GM19438 (cell line): Measurements from ENCODE around the gene SAMD11.
"Not testable (repeated sequence)": the region's sequence is repeated elsewhere in the genome, so short reads cannot be mapped to it uniquely, and the experiment has no call there.

Source experiments
- ATAC-seq: cut with Tn5 transposase; IDR thresholded peaks from one replicate; pipeline ENCODE4 v1.9.1; 2021; ENCODE audit warnings: low read depth; ENCODE audit not compliant: unreplicated experiment

Gene SAMD11

DNA sequence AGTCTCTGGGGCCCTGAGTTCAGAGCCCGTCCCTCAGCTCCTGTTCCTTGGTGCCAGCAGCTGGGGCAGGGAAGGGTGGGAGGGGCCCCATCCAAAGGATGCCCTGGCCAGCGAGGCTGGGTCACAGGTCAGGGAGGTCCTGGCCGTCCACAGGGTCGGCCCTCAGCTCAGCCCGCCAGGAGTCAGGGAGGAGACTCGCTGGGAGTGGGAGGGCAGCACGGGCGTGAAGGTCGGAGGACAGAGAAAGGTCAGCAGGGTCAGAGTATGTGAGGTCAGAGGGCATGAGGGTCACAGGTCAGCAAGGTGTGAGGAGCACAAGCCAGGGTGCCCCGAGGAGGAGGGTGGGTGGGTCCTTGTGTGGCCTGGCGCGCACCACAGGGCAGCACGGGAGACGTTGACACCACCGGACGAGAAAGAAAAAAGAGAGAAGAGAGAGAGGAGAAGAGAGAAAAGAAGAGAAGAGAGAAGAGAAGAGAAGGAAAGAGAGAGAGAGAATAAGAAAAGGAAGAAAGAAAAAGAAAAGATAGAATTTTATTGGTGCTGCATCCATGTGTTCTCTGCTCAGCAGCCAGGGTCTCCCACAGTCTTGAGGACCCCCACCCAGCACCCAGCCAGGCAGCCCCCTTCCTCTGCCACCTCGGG lies 51.1 kb downstream of the SAMD11 start:
- ATAC-seq = no peak

GRCh38 chr1:975365-975764 lies 51.6 kb downstream of the SAMD11 start:
- no peak for ATAC-seq

DNA sequence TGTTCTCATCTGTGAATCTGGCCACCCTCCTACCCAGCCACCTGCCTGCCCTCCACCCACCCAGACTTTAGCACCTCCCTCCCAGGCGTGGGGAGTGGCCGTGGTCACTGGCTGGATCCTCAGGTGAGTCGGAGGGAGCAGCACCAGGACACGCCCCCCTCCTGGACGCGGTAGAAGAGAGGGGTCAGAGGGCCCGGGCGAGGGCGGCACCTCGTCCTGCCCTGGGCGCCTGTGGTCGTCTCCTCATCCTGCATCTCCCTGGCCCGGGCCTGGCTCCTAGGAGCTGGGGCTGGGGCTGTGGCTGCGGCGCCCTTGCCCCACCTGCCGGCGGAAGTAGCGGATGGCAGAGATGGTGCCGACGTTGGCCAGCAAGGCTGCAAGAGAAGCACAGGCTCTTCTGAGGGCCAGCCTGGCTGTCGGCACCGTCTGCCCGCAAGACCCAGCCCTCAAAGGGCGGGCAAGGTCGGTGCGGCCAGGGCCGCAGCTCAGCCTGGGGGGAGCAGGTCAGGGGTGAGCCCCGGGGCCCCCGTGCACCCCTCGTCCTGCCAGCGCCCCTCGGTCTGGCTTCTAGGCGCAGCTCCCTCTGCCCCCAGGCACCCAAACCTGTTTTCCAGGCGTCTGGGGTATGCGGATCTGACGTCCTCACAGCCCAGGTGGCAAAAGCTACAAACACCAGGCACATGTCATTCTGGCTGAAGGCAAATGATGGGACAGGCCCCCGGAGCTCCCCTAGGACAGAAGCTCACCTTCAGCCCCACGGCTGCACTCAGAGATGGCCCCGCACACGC lies 52.4 kb downstream of the SAMD11 start:
- ATAC-seq = no peak

- not testable (repeated sequence) for ATAC-seq
These were observed 53.1 kb downstream of the SAMD11 start for GRCh38 chr1:976791-977190.

DNA sequence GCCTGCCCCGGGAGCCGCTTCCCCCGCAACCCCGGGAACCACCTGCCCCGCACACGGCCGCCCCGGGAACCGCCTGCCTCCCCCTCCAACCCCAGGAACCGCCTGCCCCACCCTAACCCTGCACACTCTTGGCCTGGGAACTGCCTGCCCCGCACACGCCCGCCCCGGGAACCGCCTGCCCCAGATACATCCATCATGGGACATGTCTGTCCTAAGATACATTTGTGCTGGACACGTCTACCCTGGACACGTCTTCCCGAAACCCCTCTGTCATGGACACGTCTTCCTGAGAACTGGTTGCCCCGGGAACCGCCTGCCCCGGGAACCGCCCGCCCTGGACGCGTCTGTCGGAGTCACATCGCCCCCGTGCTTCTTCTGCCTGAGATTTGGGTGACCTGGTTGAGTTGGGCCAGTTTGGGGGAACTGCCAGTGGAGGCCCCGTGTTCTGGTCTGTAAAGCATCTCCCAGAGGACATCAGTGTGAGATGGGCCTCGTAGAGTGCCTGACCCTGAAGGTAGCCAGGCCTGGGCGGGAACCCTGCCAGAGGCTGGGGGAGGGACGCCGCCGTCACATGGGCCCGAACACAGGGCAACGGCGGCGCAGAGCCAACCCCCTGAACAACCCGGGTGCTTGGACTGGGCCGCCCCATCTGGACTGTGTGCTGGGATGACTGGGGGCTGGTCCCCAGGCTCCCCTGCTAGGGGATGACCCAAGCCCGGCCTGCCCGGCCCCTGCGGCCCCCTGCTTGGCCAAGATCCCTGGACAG lies 54.5 kb downstream of the SAMD11 start:
- ATAC-seq = no peak

GRCh38 chr1:978835-979743 lies 55.4 kb downstream of the SAMD11 start:
- no peak for ATAC-seq

DNA sequence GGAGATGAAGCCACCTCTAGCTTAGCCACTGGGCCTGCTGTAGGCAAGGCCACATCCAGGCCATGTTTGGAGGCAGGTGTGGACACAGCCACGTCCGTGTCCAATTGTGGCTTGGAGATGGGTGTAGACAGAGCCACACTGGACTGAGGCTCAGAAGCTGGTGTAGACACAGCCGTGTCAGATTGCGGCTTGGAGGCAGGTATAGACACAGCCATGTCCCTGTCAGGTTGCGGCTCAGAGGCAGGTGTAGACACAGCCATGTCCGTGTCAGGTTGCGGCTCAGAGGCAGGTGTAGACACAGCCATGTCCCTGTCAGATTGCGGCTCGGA lies 56.0 kb downstream of the SAMD11 start:
- ATAC-seq = no peak

DNA sequence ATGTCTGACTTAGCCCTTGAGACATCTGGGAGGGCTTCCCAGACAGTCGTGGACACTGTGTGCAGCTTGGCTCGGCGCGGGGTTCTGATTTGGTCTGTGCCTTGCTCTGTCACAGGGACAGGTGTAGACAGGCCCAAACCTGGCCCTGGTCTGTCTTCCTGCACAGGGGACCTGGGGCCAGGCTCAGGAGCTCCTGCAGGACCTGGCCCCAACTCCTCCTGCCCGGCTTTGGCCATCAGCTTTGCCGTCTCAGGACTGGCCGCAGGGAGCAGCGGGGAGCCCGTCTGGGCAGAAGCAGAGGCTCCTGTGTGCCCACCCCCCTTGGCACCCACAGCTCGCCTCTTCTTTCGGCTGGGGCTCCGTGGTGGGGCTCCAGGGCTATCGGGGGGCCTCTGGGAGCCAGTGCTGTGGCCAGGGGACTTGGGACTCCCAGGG lies 56.4 kb downstream of the SAMD11 start:
- no peak for ATAC-seq

GRCh38 chr1:980602-981395 lies 57.1 kb downstream of the SAMD11 start:
- ATAC-seq = no peak

DNA sequence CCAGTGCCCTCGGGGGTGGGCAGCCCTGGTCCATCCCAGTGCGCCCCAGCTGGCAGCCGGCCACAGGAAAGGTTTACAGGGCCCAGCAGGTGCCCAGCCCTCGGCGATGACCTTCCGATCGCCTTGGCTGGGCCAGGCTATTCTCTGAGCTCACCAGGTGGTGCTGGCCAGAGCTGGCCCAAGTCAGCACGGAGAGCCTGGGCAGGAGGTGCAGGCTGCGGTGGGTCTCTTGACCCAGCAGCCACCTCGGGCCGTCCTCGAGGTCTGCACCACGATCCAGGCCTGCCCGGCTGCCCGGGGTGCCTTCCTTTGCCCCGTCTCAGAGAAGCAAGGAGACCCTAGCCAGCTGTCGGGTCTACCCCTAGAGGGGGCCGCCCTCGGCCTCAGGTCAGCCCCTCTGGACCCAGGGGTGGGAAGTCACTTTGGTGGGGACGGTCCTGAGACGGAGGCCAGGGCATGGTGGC lies 57.8 kb downstream of the SAMD11 start:
- no peak for ATAC-seq

GRCh38 chr1:981955-982558 lies 58.3 kb downstream of the SAMD11 start, which contains the start of gene PERM1:
PERM1 (minus strand) TSS chr1:982093; CDS start chr1:981029, 1,064 bp downstream.
- no peak for ATAC-seq

GRCh38 chr1:982765-983436 lies 59.2 kb downstream of the SAMD11 start:
- ATAC-seq = no peak

DNA sequence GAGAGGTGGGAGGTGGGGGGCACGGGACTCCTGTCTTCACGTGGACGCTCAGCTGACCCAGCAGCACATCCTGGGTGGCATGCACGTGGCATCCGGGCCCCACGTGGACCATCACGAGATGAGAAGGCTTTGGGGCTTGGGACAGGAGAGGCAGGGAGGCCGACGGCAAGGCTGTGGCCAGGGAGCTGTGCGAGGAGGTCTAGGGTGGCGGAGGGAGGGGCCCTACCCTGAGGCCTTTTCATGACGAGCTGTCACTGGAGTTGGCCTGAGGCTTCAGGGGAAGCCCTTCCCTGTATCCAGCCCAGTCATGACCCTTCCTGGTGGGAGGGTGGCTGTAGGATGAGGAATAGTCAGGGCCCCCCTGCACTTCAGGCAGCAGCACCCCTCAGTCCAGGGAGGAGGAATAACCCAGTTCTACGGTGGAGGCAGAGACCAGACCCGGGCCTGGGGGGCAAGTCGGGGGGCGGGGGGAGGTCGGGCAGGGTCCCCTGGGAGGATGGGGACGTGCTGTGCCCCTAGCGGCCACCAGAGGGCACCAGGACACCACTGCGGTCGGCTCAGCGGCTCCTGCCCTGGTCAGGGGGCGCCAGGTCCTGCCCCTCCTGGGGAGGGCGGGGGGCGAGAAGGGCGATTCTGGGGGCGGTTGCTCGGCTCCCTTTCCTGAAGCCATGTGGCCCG lies 60.2 kb downstream of the SAMD11 start:
- ATAC-seq = no peak

GRCh38 chr1:984476-984814 lies 60.7 kb downstream of the SAMD11 start:
- no peak for ATAC-seq

- ATAC-seq = no peak
These were observed 61.4 kb downstream of the SAMD11 start for GRCh38 chr1:985126-985525.

DNA sequence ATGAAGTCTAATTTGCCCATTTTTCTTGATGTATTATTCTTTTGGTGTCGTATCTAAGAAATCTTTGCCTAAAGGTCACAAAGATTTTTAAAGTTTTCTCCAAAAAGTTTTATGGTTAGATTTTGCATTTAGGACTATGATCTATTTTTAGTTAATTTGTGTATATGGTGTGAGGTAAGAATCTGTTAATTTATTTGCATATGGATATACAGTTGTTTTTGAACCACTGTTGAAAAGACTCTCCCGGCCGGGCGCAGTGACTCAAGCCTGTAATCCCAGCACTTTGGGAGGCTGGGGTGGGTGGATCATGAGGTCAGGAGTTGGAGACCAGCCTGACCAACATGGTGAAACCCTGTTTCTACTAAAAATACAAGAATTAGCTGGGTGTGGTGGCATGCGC lies 64.3 kb downstream of the SAMD11 start:
- not testable (repeated sequence) for ATAC-seq

DNA sequence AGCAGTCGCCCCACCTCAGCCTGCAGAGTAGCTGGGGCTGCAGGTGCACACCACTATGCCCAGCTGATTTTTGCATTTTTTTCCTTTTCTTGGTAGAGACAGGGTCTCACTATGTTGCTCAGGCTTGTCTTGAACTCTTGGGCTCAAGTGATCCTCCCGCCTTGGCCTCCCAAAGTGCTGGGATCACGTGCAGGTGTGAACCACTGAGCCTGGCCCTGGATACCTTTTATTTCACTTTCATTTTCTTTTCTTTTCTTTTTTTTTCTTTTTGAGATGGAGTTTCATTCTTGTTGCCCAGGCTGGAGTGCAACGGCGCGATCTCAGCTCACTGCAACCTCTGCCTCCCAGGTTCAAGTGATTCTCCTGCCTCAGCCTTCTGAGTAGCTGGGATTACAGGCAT lies 67.6 kb downstream of the SAMD11 start:
- not testable (repeated sequence) for ATAC-seq

DNA sequence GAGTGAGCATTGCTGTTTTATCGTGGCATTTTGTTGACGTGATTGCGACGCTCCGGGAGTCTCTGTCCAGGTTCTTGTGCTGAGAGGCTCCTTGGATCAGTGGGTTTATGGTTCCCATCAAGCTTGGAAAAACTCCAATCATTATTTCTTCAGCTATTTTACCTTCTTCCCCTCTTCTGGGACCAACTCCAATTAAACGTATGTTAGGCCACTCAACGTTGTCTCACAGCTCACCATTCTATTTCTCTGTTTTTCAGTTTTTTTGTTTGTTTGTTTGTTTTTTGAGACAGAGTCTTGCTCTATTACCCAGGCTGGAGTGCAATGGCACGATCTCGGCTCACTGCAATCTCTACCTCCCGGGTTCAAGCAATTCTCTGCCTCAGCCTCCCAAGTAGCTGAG lies 68.2 kb downstream of the SAMD11 start:
- ATAC-seq = no peak
